Hepatocyte (in vitro differentiated cells): ENCODE results near the gene PITX3. TPM values are rescaled to one million over a fixed set of nuclear protein-coding genes. Genes with fewer than 3 reads are reported as not detected.

Source experiments
- DNase-seq: peaks from one replicate; pipeline ENCODE4 v3.0.0-alpha.2; 2016; ENCODE audit warnings: low spot score
- H2AFZ ChIP-seq: fragments of 200-600 bp; sonication (generic); 2 replicates; pipeline ENCODE4 v1.6.0; 2016; ENCODE audit warnings: antibody characterized with exemption, mild to moderate bottlenecking
- H3K27ac ChIP-seq: fragments of 200-600 bp; sonication (generic); 2 replicates; pipeline ENCODE4 v1.5.1; 2016; ENCODE audit warnings: mild to moderate bottlenecking
- H3K27me3 ChIP-seq: fragments of 200-600 bp; sonication (generic); 2 replicates; pipeline ENCODE4 v1.6.1; 2016
- H3K36me3 ChIP-seq: fragments of 200-600 bp; sonication (generic); replicated peaks from 2 replicates; pipeline ENCODE4 v1.5.1; 2016; ENCODE audit warnings: low read depth; ENCODE audit not compliant: insufficient read depth
- H3K4me1 ChIP-seq: fragments of 200-600 bp; sonication (generic); 2 replicates; pipeline ENCODE4 v1.5.1; 2016; ENCODE audit warnings: mild to moderate bottlenecking, moderate library complexity; ENCODE audit not compliant: insufficient read depth
- H3K4me2 ChIP-seq: fragments of 200-600 bp; sonication (generic); 2 replicates; pipeline ENCODE4 v1.6.0; 2016
- H3K4me3 ChIP-seq: fragments of 200-600 bp; sonication (generic); 2 replicates; pipeline ENCODE4 v1.5.1; 2016; ENCODE audit warnings: mild to moderate bottlenecking
- H3K79me2 ChIP-seq: fragments of 200-600 bp; sonication (generic); 2 replicates; pipeline ENCODE4 v1.6.0; 2017; ENCODE audit warnings: mild to moderate bottlenecking
- H3K9me2 ChIP-seq: fragments of 200-600 bp; sonication (generic); replicated peaks from 2 replicates; pipeline ENCODE4 v1.6.0; 2017; ENCODE audit warnings: mild to moderate bottlenecking; ENCODE audit not compliant: insufficient read depth
- H3K9me3 ChIP-seq: fragments of 200-600 bp; sonication (generic); 2 replicates; pipeline ENCODE4 v1.5.1; 2016; ENCODE audit warnings: low read depth, mild to moderate bottlenecking
- H4K20me1 ChIP-seq: fragments of 200-600 bp; sonication (generic); 2 replicates; pipeline ENCODE4 v1.6.0; 2016; ENCODE audit warnings: mild to moderate bottlenecking; ENCODE audit not compliant: insufficient read depth, poor library complexity, severe bottlenecking
- EZH2 ChIP-seq: fragments of 200-600 bp; sonication (generic); IDR thresholded peaks from 2 replicates; pipeline ENCODE4 v1.6.1; 2016; ENCODE audit warnings: antibody characterized with exemption, mild to moderate bottlenecking, borderline replicate concordance
- EZH2phosphoT487 ChIP-seq: fragments of 200-600 bp; sonication (generic); IDR thresholded peaks from one replicate; pipeline ENCODE4 v1.6.1; 2018; ENCODE audit warnings: antibody characterized with exemption, mild to moderate bottlenecking, low read depth, moderate library complexity; ENCODE audit not compliant: unreplicated experiment, severe bottlenecking
- WGBS: methylation state at CpG from one replicate; pipeline ENCODE4 v1.1.6; 2016; ENCODE audit warnings: low lambda C conversion rate; ENCODE audit errors: missing lambda C conversion rate; 5-methylcytosine and 5-hydroxymethylcytosine counted together
- polyA plus RNA-seq: library from polyadenylated mRNA; unstranded; fragments of >200 nt; fragmentation: Nextera tagmentation; extraction: Ambion mirVana; gene quantifications from 2 replicates; pipeline ENCODE4 v1.2.1, GENCODE V29; 2016
- total RNA-seq: library from RNA; depleted of rRNA; stranded (reverse); fragments of >200 nt; gene quantifications from 2 replicates; pipeline ENCODE4 v1.2.3, GENCODE V29; 2014
- TF ChIP-seq, protein P1 (sequence below): fragments of 200-600 bp; sonication (generic); IDR thresholded peaks from 2 replicates; pipeline ENCODE4 v1.5.1; 2016; ENCODE audit warnings: antibody characterized with exemption, mild to moderate bottlenecking; ENCODE audit not compliant: poor library complexity

The PITX3 gene
- total and polyA plus RNA-seq, 2 experiments from 2014 or later, result 0.52 TPM; not detected in 1

DNA sequence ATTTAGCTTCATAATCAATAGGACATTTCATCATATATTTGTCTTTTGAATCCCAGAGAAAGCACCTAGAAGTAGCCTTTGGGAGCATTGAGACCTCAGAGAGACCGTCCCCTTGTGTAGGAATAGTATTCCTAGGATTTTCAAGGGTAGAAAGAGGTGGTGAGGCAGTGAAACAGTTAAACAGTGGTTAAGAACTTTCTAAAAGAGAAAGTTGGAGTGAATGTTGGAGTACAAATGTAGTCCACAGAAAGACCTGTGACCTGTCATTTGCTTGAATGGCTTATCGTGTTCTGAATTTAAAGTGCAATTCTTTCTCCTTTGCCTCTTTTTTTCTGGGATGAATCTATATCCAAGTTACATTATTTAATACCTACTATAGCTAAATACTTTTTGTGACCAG lies 34.0 kb upstream of the PITX3 start:
- no peak for DNase-seq
- 87% methylated on average over 2 of the region's 2 CpGs for WGBS
- H4K20me1 ChIP-seq, result peaks cover 78% of the 10 kb centered on the region

DNA sequence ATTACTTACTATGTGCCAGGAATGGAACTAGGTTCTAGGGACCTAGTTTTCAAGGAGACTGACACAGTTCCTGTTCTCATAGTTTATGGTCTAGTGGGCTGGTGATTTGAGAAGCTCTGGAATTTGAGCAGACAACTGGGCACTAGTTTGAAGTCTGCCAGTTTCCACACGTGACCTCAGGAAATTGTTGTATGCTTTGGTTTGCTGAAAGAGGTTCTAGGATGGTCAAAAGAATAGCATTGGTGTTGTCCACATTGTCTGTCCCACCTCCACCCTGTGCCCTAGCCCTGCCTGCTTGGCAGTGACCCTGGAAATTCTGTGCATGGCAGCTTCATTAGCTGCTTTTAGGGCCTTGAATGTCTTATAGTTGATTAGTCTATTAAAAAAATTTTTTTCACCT lies 32.8 kb upstream of the PITX3 start:
- H3K27me3 ChIP-seq, result no peaks in the 10 kb centered on the region
- H3K4me2 ChIP-seq, result no peak overlapping the region
- H3K4me3 ChIP-seq, result no peak overlapping the region
- no peaks in the 10 kb centered on the region for H3K4me1 ChIP-seq
- no peak overlapping the region for H3K27ac ChIP-seq
- H3K36me3 ChIP-seq, result no peaks in the 10 kb centered on the region
- H3K9me2 ChIP-seq, result no peaks in the 10 kb centered on the region
- H4K20me1 ChIP-seq, result peaks cover 68% of the 10 kb centered on the region
- peaks cover 96% of the 10 kb centered on the region for H3K79me2 ChIP-seq
- 90% methylated on average over 1 of the region's 1 CpG for WGBS
- H2AFZ ChIP-seq, result no peak overlapping the region
- TF ChIP-seq, protein P1, sequence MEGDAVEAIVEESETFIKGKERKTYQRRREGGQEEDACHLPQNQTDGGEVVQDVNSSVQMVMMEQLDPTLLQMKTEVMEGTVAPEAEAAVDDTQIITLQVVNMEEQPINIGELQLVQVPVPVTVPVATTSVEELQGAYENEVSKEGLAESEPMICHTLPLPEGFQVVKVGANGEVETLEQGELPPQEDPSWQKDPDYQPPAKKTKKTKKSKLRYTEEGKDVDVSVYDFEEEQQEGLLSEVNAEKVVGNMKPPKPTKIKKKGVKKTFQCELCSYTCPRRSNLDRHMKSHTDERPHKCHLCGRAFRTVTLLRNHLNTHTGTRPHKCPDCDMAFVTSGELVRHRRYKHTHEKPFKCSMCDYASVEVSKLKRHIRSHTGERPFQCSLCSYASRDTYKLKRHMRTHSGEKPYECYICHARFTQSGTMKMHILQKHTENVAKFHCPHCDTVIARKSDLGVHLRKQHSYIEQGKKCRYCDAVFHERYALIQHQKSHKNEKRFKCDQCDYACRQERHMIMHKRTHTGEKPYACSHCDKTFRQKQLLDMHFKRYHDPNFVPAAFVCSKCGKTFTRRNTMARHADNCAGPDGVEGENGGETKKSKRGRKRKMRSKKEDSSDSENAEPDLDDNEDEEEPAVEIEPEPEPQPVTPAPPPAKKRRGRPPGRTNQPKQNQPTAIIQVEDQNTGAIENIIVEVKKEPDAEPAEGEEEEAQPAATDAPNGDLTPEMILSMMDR, result no peak
- TF ChIP-seq EZH2phosphoT487, result no peak
- no peak for TF ChIP-seq EZH2
- no peak for DNase-seq
- H3K9me3 ChIP-seq, result no peaks in the 10 kb centered on the region

More for the DNA sequence above, 34.0 kb upstream of the PITX3 start:
- Histone ChIP-seq H2AFZ (no peak overlapping the region), H3K9me2 (no peaks in the 10 kb centered on the region), H3K36me3 (no peaks in the 10 kb centered on the region), H3K4me3 (no peak overlapping the region), H3K79me2 (peaks cover 97% of the 10 kb centered on the region), H3K9me3 (no peaks in the 10 kb centered on the region), H3K4me1 (peaks cover 3% of the 10 kb centered on the region), H3K27me3 (no peaks in the 10 kb centered on the region), H3K27ac (no peak overlapping the region), H3K4me2 (no peak overlapping the region)
- TF ChIP-seq EZH2, result no peak
- TF ChIP-seq, protein P1, result no peak
- TF ChIP-seq EZH2phosphoT487, result no peak

DNA sequence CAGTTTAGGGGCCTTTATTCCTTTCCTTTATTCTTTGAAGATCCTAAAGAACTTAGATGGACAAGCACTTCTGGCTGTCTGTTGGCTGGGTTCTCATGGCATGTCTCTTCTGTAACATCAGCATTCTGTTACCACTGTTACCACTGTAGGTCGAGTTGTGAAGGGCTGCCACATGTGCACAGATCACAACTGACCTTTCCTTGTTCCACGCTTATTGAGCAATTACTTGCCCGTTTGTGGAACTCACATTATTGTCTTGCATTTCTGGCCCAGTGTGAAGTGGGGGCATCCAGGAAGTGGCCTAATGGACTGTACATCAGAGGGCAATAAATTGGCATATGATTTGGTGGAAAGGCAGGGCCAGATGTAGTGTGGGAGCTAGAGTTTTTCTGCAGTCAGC lies 27.7 kb upstream of the PITX3 start:
- Histone ChIP-seq H3K79me2 (peaks cover 96% of the 10 kb centered on the region), H3K36me3 (no peaks in the 10 kb centered on the region), H2AFZ (no peak overlapping the region), H3K4me1 (no peaks in the 10 kb centered on the region), H3K4me3 (no peak overlapping the region), H3K4me2 (no peak overlapping the region), H3K27ac (no peak overlapping the region), H4K20me1 (peaks cover 63% of the 10 kb centered on the region), H3K9me2 (no peaks in the 10 kb centered on the region), H3K9me3 (no peaks in the 10 kb centered on the region), H3K27me3 (no peaks in the 10 kb centered on the region)
- WGBS, result 68% methylated on average over 3 of the region's 3 CpGs
- no peak for DNase-seq
- TF ChIP-seq, protein P1, result no peak
- TF ChIP-seq EZH2 (no peak), EZH2phosphoT487 (no peak)

DNA sequence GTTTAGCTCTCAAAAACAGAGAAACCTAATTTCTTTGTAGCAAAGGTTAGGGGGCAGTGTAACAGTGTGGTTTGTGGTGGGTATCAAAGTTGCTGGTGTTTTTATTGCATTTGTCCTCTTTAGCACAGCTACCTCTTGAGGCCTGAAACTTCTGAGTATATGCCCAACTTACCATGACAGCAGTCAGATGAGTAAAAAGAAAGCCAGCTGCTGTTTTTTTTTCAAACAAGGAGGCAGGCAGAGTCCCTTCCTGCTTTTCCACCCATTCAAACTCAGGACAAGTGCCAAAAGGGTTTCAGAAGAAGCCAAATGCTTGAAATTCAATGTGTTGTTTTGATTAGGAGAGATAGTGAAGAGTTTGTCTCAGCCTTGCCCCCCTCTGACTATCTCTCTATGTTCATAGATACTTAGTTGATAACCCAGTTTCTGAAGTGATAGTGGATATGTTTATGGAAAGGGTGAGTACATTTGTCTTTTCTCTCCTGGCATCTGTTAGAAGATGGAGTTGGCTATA lies 27.1 kb upstream of the PITX3 start:
- Histone ChIP-seq H4K20me1 (peaks cover 63% of the 10 kb centered on the region), H3K4me2 (no peak overlapping the region), H3K27ac (no peak overlapping the region), H3K79me2 (peaks cover 96% of the 10 kb centered on the region), H3K4me1 (no peaks in the 10 kb centered on the region), H3K27me3 (no peaks in the 10 kb centered on the region), H3K4me3 (no peak overlapping the region), H3K9me3 (no peaks in the 10 kb centered on the region), H3K9me2 (no peaks in the 10 kb centered on the region), H3K36me3 (no peaks in the 10 kb centered on the region), H2AFZ (no peak overlapping the region)
- DNase-seq, result no peak
- TF ChIP-seq, protein P1, result no peak
- no peak for TF ChIP-seq EZH2phosphoT487
- no peak for TF ChIP-seq EZH2
